Muscle layer of duodenum (tissue), 2 donors: ENCODE measurements around the gene CAPN12.
"Not testable (repeated sequence)": the region's sequence is repeated elsewhere in the genome, so short reads cannot be mapped to it uniquely, and the experiment has no call there.

Experiments used
- H3K27ac ChIP-seq: one replicate; pipeline ENCODE4 v1.7.0; 2013; ENCODE audit warnings: mild to moderate bottlenecking, low read length
- H3K27me3 ChIP-seq: one replicate; pipeline ENCODE4 v1.7.0; 2013; ENCODE audit warnings: low read depth, mild to moderate bottlenecking, control low read depth, low read length
- H3K36me3 ChIP-seq, 2 donors: one replicate each; pipeline ENCODE4 v1.7.0; 2013; ENCODE audit warnings: low read length in 2 of 2, control low read depth in 1 of 2, mild to moderate bottlenecking in 1 of 2; ENCODE audit not compliant: insufficient read depth in 2 of 2, control insufficient read depth in 1 of 2
- H3K4me1 ChIP-seq, 2 donors: one replicate each; pipeline ENCODE4 v1.7.0; 2013; ENCODE audit warnings: low read length in 2 of 2, mild to moderate bottlenecking in 2 of 2, control low read depth in 1 of 2, moderate library complexity in 1 of 2; ENCODE audit not compliant: insufficient read depth in 2 of 2, control insufficient read depth in 1 of 2
- H3K4me3 ChIP-seq, 2 donors: one replicate each; pipeline ENCODE4 v1.7.0; 2013; ENCODE audit warnings: low read length in 2 of 2, low read depth in 1 of 2, mild to moderate bottlenecking in 1 of 2
- H3K9me3 ChIP-seq, 2 donors: one replicate each; pipeline ENCODE4 v1.7.0; 2013; ENCODE audit warnings: low read length in 2 of 2, control low read depth in 1 of 2, mild to moderate bottlenecking in 1 of 2; ENCODE audit not compliant: control insufficient read depth in 1 of 2
- donor health status: healthy.

Gene CAPN12

GRCh38 chr19:38769635-38770211 lies 25.4 kb upstream of the CAPN12 start:
- Histone ChIP-seq H3K4me3 (peak overlapping the region in 1 of 2 donors; percentile 40), H3K27me3 (no peaks in the 10 kb centered on the region), H3K4me1 (peaks cover 0 to 3% of the 10 kb centered on the region in 2 donors), H3K27ac (no peak overlapping the region), H3K9me3 (no peaks in the 10 kb centered on the region), H3K36me3 (no peaks in the 10 kb centered on the region)

GRCh38 chr19:38766276-38767047 lies 22.2 kb upstream of the CAPN12 start:
- Histone ChIP-seq H3K4me1 (peaks cover 0 to 3% of the 10 kb centered on the region in 2 donors), H3K4me3 (no peak overlapping the region), H3K36me3 (no peaks in the 10 kb centered on the region), H3K9me3 (no peaks in the 10 kb centered on the region), H3K27me3 (no peaks in the 10 kb centered on the region), H3K27ac (no peak overlapping the region)

GRCh38 chr19:38765214-38765613 lies 20.9 kb upstream of the CAPN12 start:
- H3K4me3 ChIP-seq, result no peak overlapping the region

GRCh38 chr19:38763795-38764220 lies 19.5 kb upstream of the CAPN12 start:
- Histone ChIP-seq H3K9me3 (no peaks in the 10 kb centered on the region), H3K36me3 (no peaks in the 10 kb centered on the region), H3K4me1 (no peaks in the 10 kb centered on the region), H3K4me3 (no peak overlapping the region), H3K27ac (no peak overlapping the region), H3K27me3 (no peaks in the 10 kb centered on the region)

More at GRCh38 chr19:38765214-38765613, 20.9 kb upstream of the CAPN12 start:
- Histone ChIP-seq H3K9me3 (no peaks in the 10 kb centered on the region), H3K4me1 (peaks cover 0 to 3% of the 10 kb centered on the region in 2 donors), H3K36me3 (no peaks in the 10 kb centered on the region), H3K27ac (no peak overlapping the region), H3K27me3 (no peaks in the 10 kb centered on the region)

- H3K36me3 ChIP-seq, H3K27ac ChIP-seq, H3K9me3 ChIP-seq, H3K27me3 ChIP-seq, H3K4me3 ChIP-seq, H3K4me1 ChIP-seq: not testable (repeated sequence)
Observed at GRCh38 chr19:38761884-38762389, 17.7 kb upstream of the CAPN12 start.

GRCh38 chr19:38760805-38761517 lies 16.7 kb upstream of the CAPN12 start:
- H3K27me3 ChIP-seq, H3K4me3 ChIP-seq, H3K27ac ChIP-seq, H3K4me1 ChIP-seq, H3K9me3 ChIP-seq, H3K36me3 ChIP-seq: not testable (repeated sequence)

GRCh38 chr19:38759590-38760003 lies 15.3 kb upstream of the CAPN12 start:
- H3K4me3 ChIP-seq, result no peak overlapping the region
- no peak overlapping the region for H3K27ac ChIP-seq
- no peaks in the 10 kb centered on the region for H3K36me3 ChIP-seq
- no peaks in the 10 kb centered on the region for H3K4me1 ChIP-seq
- no peaks in the 10 kb centered on the region for H3K9me3 ChIP-seq
- H3K27me3 ChIP-seq, result no peaks in the 10 kb centered on the region

- H3K27ac ChIP-seq, H3K36me3 ChIP-seq, H3K4me1 ChIP-seq, H3K9me3 ChIP-seq, H3K4me3 ChIP-seq, H3K27me3 ChIP-seq: not testable (repeated sequence)
Observed at GRCh38 chr19:38754196-38754595, 9.9 kb upstream of the CAPN12 start.

GRCh38 chr19:38753783-38754182 lies 9.5 kb upstream of the CAPN12 start:
- not testable (repeated sequence) for H3K27ac ChIP-seq, H3K36me3 ChIP-seq, H3K4me3 ChIP-seq, H3K27me3 ChIP-seq, H3K4me1 ChIP-seq, H3K9me3 ChIP-seq

GRCh38 chr19:38745316-38745715 lies 1.0 kb upstream of the CAPN12 start:
- H3K9me3 ChIP-seq, result no peaks in the 10 kb centered on the region
- no peaks in the 10 kb centered on the region for H3K27me3 ChIP-seq
- H3K4me1 ChIP-seq, result no peaks in the 10 kb centered on the region
- no peaks in the 10 kb centered on the region for H3K36me3 ChIP-seq
- no peak overlapping the region for H3K27ac ChIP-seq
- no peak overlapping the region for H3K4me3 ChIP-seq

GRCh38 chr19:38744874-38745273 lies 600 bp upstream of the CAPN12 start:
- H3K4me1 ChIP-seq, result no peaks in the 10 kb centered on the region
- no peak overlapping the region for H3K4me3 ChIP-seq
- H3K27ac ChIP-seq, result no peak overlapping the region
- H3K36me3 ChIP-seq, result no peaks in the 10 kb centered on the region
- H3K9me3 ChIP-seq, result no peaks in the 10 kb centered on the region
- no peaks in the 10 kb centered on the region for H3K27me3 ChIP-seq
